HCT116 (cell line): Measurements from ENCODE around the gene EDEM3.
"Not testable (repeated sequence)": the region's sequence is repeated elsewhere in the genome, so short reads cannot be mapped to it uniquely, and the experiment has no call there.

Experiments
- EGR1 ChIP-seq: IDR thresholded peaks from 2 replicates; pipeline ENCODE4 v1.6.1; 2012; ENCODE audit warnings: low read depth
- EZH2 ChIP-seq: fragments of 200-600 bp; sonication (generic); IDR thresholded peaks from 2 replicates; pipeline ENCODE4 v1.6.1; 2017; ENCODE audit warnings: antibody characterized with exemption, mixed run types
- EZH2phosphoT487 ChIP-seq: fragments of 200-600 bp; IDR thresholded peaks from 2 replicates; pipeline ENCODE4 v1.6.1; 2018; ENCODE audit warnings: antibody characterized with exemption, borderline replicate concordance
- POLR2A ChIP-seq: IDR thresholded peaks from 2 replicates; pipeline ENCODE4 v1.7.0; 2011; ENCODE audit warnings: borderline replicate concordance; ENCODE audit not compliant: insufficient read depth, insufficient read length; ENCODE audit errors: extremely low read depth
- POLR2AphosphoS5 ChIP-seq: IDR thresholded peaks from 2 replicates; pipeline ENCODE4 v1.6.1; 2011; ENCODE audit warnings: mild to moderate bottlenecking, low read depth, low read length, moderate library complexity
- SRF ChIP-seq: IDR thresholded peaks from 2 replicates; pipeline ENCODE4 v1.6.1; 2012; ENCODE audit warnings: low read depth
- YY1 ChIP-seq: IDR thresholded peaks from 2 replicates; pipeline ENCODE4 v1.6.1; 2011; ENCODE audit warnings: low read length, low read depth, moderate library complexity, mild to moderate bottlenecking; ENCODE audit not compliant: insufficient replicate concordance; ENCODE audit errors: extremely low read depth
- ZFX ChIP-seq: fragments of 450-650 bp; IDR thresholded peaks from 2 replicates; pipeline ENCODE4 v1.6.1; 2017
- TF ChIP-seq, protein P1 (sequence below), 3 experiments: fragments of 200-600 bp in 1 of 3; sonication (generic) in 1 of 3; IDR thresholded peaks in 2 of 3; conservative IDR thresholded peaks in 1 of 3; 2 replicates each; pipeline ENCODE4 v1.5.1; 2012 to 2017; ENCODE audit warnings: low read depth in 2 of 3, low read length in 2 of 3, antibody characterized with exemption in 1 of 3, borderline replicate concordance in 1 of 3, control low read depth in 1 of 3, mild to moderate bottlenecking in 1 of 3, mixed read lengths in 1 of 3, mixed run types in 1 of 3, moderate library complexity in 1 of 3; ENCODE audit not compliant: insufficient read depth in 1 of 3
- TF ChIP-seq, protein P2 (sequence below): IDR thresholded peaks from 2 replicates; pipeline ENCODE4 v1.6.1; 2012; ENCODE audit warnings: low read depth
- TF ChIP-seq, protein P3 (sequence below): IDR thresholded peaks from 2 replicates; pipeline ENCODE4 v1.6.1; 2012

DNA sequence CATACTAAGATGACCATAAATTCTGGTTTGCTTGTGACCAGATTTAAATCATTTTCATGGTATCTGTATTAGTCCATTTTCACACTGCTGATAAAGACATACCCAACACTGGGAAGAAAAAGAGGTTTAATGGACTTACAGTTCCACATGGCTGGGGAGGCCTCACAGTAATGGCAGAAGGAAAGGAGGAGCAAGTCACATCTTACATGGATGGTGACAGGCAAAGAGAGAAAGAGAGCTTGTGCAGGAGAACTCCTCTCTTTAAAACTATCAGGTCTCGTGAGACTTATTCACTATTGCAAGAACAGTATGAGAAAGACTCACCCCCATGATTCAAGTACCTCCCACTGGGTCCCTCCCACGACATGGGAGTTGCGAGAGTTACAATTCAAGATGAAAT lies 8.9 kb upstream of the EDEM3 start:
- TF ChIP-seq, protein P1, sequence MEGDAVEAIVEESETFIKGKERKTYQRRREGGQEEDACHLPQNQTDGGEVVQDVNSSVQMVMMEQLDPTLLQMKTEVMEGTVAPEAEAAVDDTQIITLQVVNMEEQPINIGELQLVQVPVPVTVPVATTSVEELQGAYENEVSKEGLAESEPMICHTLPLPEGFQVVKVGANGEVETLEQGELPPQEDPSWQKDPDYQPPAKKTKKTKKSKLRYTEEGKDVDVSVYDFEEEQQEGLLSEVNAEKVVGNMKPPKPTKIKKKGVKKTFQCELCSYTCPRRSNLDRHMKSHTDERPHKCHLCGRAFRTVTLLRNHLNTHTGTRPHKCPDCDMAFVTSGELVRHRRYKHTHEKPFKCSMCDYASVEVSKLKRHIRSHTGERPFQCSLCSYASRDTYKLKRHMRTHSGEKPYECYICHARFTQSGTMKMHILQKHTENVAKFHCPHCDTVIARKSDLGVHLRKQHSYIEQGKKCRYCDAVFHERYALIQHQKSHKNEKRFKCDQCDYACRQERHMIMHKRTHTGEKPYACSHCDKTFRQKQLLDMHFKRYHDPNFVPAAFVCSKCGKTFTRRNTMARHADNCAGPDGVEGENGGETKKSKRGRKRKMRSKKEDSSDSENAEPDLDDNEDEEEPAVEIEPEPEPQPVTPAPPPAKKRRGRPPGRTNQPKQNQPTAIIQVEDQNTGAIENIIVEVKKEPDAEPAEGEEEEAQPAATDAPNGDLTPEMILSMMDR (IDR thresholded peaks at IDR 0.05 in 2 of 3, conservative IDR thresholded peaks at IDR 0.05 in 1 of 3; ENCODE audit: borderline replicate concordance in 1 of 3, insufficient read depth in 1 of 3, low read depth in 2 of 3, low read length in 2 of 3): not testable (repeated sequence)
- TF ChIP-seq EZH2, YY1, POLR2A, EZH2phosphoT487, ZFX, POLR2AphosphoS5, SRF, EGR1: not testable (repeated sequence)
- TF ChIP-seq, protein P2, sequence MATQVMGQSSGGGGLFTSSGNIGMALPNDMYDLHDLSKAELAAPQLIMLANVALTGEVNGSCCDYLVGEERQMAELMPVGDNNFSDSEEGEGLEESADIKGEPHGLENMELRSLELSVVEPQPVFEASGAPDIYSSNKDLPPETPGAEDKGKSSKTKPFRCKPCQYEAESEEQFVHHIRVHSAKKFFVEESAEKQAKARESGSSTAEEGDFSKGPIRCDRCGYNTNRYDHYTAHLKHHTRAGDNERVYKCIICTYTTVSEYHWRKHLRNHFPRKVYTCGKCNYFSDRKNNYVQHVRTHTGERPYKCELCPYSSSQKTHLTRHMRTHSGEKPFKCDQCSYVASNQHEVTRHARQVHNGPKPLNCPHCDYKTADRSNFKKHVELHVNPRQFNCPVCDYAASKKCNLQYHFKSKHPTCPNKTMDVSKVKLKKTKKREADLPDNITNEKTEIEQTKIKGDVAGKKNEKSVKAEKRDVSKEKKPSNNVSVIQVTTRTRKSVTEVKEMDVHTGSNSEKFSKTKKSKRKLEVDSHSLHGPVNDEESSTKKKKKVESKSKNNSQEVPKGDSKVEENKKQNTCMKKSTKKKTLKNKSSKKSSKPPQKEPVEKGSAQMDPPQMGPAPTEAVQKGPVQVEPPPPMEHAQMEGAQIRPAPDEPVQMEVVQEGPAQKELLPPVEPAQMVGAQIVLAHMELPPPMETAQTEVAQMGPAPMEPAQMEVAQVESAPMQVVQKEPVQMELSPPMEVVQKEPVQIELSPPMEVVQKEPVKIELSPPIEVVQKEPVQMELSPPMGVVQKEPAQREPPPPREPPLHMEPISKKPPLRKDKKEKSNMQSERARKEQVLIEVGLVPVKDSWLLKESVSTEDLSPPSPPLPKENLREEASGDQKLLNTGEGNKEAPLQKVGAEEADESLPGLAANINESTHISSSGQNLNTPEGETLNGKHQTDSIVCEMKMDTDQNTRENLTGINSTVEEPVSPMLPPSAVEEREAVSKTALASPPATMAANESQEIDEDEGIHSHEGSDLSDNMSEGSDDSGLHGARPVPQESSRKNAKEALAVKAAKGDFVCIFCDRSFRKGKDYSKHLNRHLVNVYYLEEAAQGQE: not testable (repeated sequence)
- TF ChIP-seq, protein P3, sequence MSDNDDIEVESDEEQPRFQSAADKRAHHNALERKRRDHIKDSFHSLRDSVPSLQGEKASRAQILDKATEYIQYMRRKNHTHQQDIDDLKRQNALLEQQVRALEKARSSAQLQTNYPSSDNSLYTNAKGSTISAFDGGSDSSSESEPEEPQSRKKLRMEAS: not testable (repeated sequence)
